Measurements from ENCODE around the gene IFNA6. TPM values are rescaled to one million over a fixed set of nuclear protein-coding genes. Genes with fewer than 3 reads are reported as not detected.

The IFNA6 gene
- total RNA-seq, 4 donors from 2014 or later: not detected

- no peak for TF ChIP-seq CTCF (IDR thresholded peaks at IDR 0.05; ENCODE audit: low read depth)
Observed at GRCh38 chr9:21322911-21323461, 27.7 kb downstream of the IFNA6 start.

GRCh38 chr9:21320465-21320864 lies 30.2 kb downstream of the IFNA6 start:
- no peak for TF ChIP-seq CTCF (IDR thresholded peaks at IDR 0.05; ENCODE audit: low read depth)

DNA sequence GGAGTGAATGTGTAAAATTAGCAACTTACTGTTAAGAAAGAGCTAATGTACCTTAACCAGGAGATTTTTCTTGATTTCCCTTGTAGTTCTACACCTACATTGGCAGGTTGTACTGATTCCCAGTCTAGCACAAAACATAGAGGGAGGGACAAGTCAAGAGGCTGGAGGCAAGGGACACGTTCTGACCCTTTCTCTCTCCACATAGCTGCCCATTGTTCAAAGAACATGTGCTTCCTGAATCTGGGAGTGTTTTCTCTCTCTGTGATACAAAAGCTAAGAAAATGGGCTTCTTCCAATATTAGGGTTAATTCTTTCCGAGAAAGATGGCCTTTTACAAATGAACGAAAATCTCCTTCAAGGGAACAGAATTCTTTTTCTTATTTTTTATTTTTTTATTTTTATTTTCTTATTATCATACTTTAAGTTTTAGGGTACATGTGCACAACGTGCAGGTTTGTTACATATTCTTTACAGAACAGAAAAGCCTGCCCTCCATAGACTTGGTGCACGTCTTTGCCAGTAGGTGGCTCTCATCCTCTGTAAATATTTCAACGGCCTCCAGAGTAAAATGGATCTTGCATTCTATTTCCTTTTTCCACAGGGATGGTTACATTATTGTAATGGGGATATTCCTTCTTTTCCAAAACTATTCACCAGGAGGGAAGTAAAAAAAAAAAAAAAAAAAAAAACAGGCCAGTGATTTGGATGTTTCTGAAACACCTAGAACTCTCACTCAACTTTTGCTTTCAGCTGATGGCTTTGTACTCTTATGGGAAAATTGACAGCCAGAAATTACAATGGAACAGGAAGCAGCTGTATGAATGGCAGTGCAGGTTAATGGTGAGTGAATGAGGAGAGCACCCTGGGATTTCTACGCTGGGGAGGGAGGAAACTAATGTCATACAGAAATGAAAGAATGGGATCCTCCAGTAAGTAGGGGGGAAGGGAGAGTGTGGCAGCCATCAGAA lies 32.4 kb downstream of the IFNA6 start:
- TF ChIP-seq CTCF (IDR thresholded peaks at IDR 0.05; ENCODE audit: low read depth): no peak

DNA sequence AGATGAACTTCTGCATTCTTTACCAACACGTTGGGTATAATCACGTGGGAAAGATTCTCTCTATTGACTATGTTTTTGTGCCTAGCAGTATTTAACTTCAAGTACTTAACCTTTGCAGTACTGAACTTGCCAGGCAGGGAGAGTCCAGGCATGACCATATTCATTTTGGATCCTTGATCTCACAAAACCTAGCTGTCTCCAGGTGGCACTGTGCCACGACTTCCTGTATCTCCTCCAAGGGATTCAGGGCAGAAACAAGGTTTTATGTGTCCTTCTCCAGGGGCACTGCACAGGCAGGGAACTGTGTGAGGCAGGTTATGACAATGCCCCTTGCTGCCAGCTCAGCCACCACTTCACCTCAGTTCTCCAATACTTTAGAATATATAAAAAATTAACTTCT lies 33.8 kb downstream of the IFNA6 start:
- no peak for TF ChIP-seq CTCF (IDR thresholded peaks at IDR 0.05; ENCODE audit: low read depth)

DNA sequence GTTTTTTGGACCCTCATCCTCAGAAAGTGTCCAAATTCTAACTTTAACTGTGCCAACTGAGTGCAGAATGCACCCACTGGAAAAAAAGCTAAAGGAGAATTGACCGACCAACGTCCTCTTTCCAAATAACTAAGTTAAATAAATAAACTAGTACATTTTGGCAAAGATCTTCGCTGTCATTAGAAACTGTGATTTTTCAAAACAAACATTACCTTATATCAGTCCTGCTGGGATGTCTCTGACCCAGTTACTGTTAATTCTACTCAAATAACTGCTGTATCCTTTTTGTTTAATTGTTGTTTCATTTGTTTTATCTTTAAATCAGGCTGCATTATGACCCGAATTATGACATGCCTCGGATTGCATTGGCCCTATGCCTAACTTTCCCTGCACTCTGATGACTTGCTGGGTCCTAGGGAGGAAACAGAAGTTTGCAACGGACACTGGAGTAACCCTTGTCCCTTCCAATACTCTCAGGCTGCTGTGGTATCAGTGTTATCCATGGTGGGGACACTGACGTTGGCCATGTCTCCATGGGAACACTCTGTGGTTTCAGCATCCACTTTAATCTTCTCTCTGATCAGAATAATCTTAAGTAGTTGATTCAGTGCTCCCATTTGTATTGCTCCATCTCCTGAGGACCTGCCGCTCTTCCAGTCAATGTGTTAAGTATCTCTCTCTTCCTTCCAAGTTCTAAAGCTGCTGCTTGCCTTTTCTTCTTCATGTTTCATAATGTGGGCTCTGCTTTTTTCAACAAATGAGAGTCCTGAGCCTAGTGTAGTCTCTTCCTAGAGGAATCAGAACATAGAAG lies 34.5 kb downstream of the IFNA6 start:
- no peak for TF ChIP-seq CTCF (IDR thresholded peaks at IDR 0.05; ENCODE audit: low read depth)

DNA sequence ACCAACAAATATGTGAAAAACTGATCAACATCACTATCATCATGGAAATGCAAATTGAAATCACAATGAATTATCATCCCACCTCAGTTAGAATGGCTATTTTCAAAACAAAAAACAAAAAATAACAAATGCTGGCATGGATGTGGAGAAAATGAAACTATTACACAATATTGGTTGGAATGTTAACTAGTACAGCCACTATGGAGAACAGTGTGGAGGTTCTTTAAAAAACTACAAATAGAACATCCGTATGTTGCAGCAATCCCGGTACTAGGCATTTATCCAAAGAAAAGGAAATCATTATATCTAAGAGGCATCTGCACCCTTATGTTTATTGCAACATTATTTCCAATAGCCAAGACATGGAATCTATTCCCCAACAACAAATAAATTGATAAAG lies 36.5 kb downstream of the IFNA6 start:
- no peak for TF ChIP-seq CTCF (IDR thresholded peaks at IDR 0.05; ENCODE audit: low read depth)

DNA sequence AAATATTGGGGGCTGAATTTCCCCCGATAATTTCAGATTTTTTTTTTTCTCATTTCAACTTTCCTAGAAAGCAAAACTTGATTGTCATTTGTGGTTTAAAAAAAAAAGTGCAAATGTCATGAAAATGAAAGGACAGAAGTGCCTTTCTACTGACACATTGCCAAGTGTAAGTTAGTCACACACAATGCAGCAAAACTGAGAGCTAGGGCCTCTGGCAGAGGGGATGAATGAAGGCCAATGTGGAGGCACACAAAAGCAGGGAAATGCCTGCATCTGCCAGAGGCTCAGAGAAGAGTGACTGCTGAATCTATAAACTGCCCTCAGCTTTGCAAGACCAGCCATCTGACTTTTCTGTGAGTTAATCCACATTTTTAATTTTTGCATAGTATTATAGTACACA lies 38.8 kb downstream of the IFNA6 start:
- no peak for TF ChIP-seq CTCF (IDR thresholded peaks at IDR 0.05; ENCODE audit: low read depth)
